Left kidney (tissue), 2 donors: ENCODE data around the gene EEFSEC. TPM values are rescaled to one million over a fixed set of nuclear protein-coding genes. Genes with fewer than 3 reads are reported as not detected.

ENCODE experiments used
- DNase-seq: peaks from one replicate; pipeline ENCODE4 v3.0.0-alpha.2; 2013
- polyA plus RNA-seq: library from polyadenylated mRNA; unstranded; fragments of 120-200 nt; gene quantifications from one replicate; pipeline ENCODE4 v1.2.1, GENCODE V29; 2013; ENCODE audit not compliant: insufficient read length

EEFSEC gene
- polyA plus RNA-seq, 1 donor = 22.9 TPM

GRCh38 chr3:128411574-128412064, 258.3 kb downstream of the EEFSEC start:
- DNase-seq = no peak

DNA sequence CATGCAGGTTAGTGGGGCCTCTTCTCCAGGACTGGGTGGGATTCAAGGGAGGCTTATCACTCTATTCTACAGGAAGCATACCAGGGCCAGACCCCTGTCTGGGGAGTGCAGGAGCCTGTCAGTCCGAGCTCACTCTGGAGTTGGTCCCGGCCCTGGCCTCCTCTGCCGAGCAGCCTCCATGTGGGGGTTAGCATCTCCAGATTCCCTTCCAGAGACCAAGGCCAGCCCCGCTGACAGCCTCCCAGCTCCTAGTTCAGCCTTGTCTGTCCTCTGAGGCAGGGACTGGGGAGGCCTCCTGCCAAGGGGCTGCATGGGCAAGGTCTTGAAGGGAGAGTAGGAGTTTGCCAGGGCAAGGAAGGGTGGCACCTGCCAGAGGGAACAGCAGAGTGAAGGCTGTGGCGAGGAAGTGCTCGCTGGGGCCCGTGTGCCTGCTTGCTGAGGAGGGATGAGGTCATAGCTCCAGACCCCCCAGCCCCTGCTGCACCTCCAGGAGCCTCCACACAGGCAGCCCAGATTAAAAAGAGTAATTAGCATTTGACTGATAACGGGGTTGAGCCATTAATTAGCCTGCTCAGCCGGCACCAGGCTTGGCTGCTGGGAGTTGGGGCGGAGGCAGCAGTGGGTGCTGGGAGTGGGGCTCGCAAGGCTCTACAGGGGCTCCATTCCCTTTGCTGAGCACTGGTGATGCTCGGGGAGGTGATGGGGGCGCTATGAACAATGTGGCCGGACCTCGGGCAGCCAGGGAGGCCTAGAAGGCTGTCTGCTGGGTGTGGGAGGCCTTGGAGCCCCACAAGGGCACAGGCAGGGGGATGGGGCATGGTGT, 259.1 kb downstream of the EEFSEC start:
- DNase-seq = no peak

- DNase-seq = no peak
Measured at GRCh38 chr3:128413003-128413370, 259.7 kb downstream of the EEFSEC start.

GRCh38 chr3:128413413-128414205, 260.3 kb downstream of the EEFSEC start:
- DNase-seq = no peak

DNA sequence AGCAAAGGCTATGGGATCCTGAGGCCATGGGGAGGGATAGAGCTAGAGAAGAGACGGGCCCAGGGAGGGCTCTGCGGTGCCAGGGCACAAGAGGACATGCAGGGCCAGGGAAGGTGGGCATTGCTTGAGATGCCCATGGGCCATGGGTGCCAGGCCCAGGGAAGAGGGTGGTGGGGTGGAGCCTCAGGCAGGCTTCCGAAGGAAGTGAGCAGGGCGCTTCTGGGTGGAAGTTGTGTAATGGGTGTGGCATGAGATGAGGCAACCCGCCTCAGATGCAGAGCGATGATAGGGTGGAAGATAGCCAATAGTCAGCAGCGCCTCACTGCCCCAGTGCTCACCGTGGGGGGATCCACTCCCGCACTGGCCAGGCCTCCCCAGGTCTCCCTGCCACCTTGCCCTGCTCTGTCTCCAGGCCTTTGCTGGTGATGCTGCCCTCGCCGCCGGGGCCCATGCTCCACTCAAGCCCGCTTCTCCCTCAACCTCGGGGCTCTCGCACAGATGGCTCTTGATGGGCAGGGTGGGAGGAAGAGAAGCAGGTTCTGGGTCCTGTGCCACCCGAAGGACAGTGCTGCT, 262.0 kb downstream of the EEFSEC start:
- no peak for DNase-seq

DNA sequence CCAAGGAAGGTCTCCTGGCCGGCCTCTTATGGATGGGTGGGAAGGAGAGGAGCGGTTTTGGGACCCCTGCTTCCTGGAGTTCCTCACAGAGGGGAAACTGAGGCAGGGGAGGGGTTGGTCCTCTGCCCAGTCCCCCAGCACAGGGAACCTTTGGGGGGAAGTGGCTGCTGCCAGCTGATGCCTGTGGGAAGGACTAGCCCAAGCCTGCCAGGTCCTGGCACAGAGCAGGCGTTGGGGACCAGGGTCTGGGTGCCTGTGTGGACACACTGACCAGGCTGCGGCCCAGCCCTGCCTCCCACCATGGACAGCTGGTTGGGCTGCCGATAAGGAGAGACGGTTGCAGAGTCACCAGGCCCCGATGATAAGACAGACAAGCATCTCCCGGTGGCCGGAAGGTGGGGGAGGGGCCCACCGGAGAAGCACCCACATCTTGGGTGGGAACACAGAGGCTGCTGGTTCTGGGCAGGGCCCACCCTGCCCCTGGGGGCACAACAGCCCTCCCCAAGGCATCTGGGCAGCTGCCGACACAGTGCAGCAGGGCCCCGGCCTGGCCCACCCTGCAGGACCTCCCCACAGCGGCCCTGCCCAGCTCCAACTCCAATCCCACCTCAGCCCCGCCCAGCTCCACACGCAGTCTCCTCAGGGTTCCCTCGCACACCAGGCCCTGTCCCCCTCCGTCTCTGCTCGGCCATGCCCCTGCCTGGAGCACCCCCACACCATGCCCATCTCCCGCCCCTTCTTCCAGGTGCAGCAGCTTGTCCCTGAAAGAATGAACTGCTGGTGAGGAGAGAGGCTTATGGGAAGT, 262.7 kb downstream of the EEFSEC start:
- DNase-seq = no peak

GRCh38 chr3:128416578-128417211, 263.4 kb downstream of the EEFSEC start:
- no peak for DNase-seq

DNA sequence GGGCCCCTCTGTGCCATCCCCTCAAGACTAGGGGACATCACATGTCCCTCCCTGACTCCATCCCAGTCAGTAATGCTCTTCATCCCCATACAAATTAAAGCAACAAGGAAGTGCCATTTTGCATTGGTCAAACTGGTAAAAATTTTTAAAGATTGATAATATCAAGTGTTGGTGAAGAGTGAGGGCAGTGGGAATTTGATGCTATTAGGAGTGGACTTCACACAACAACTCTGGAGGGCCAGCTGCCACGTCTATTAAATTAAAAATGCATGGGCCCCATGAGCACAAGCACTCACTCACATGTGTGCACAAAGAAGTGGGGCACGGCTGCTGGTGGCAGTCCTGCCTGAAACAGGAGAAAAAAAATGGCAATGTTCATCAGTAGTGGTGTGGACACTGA, 265.6 kb downstream of the EEFSEC start:
- DNase-seq = no peak

- DNase-seq = no peak
Measured at GRCh38 chr3:128419311-128419710, 266.0 kb downstream of the EEFSEC start.

DNA sequence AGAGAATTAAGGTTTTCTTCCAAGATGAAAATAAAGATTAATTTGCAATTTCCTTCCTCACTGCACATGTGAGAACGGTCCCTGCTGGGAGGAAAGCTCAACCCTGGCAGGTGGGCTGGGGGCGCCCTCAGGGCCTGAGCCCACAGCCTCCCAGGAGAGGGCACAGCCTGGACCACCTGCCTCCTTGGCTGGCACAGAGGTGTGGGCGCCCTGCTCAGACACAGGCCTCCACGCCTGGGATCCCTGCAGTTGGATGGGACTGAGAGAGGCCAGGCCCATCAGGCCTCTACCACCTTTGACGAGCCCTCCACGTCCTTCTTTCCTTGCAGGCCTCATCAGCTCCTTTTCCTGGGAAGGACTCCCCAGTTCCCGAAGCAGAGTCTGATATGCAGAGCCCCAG, 267.0 kb downstream of the EEFSEC start:
- DNase-seq = no peak

GRCh38 chr3:128420720-128421438, 267.6 kb downstream of the EEFSEC start:
- DNase-seq = no peak

DNA sequence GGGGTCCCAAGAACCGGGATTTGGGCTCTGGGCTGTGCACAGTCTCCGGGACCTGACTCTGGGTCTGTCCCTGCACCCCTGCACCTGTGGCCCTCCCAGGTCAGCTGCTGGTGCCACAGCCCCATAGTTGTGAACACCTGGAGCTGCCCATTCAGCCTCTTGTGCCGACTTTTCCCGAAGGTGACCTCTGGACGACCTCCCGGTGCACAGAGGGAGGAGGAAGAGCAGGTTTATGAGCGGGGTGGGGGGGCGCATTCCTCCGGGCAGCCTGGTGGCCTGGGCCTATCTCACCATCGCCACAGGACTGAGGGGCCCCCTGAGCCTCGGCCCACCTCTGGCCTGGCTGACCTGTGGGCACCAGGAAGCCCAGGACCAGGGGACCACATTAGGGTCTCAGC, 268.2 kb downstream of the EEFSEC start:
- no peak for DNase-seq

- DNase-seq = no peak
Measured at GRCh38 chr3:128421966-128422365, 268.7 kb downstream of the EEFSEC start.

GRCh38 chr3:128422762-128423524, 269.7 kb downstream of the EEFSEC start:
- DNase-seq = no peak

GRCh38 chr3:128423525-128424147, 270.4 kb downstream of the EEFSEC start:
- no peak for DNase-seq

DNA sequence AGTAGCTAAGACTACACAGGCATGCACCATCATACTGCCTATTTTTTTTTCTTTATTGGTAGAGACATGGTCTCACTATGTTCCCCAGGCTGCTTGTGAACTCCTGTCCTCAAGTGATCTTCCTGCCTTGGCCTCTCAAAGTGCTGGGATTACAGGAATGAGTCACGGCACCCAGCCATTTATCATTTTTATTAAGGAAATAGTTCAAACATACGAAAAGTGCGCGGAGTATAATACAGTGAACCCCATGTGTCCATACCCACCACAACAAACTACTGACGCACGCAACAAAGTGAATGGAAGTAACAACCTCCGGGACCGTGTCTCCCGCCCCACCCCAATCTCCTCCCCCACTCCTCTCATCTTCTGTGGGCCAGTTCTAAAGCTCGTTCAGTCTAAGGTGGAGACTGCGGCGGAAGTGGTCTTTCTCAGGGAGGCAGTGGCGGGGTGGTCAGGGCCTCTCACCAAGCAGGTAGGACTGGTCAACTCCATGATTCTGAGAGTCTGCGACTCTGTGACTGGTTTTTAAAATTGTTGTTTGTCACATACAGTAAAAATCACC, 271.3 kb downstream of the EEFSEC start:
- DNase-seq = no peak

- no peak for DNase-seq
Measured at GRCh38 chr3:128425142-128425845, 272.0 kb downstream of the EEFSEC start.

GRCh38 chr3:128425846-128426127, 272.5 kb downstream of the EEFSEC start:
- no peak for DNase-seq
